ENCODE measurements around the gene MTR. TPM values are rescaled to one million over a fixed set of nuclear protein-coding genes. Genes with fewer than 3 reads are reported as not detected.

Gene MTR
- total RNA-seq, 1 experiment from 2014 or later: 35.5 TPM

DNA sequence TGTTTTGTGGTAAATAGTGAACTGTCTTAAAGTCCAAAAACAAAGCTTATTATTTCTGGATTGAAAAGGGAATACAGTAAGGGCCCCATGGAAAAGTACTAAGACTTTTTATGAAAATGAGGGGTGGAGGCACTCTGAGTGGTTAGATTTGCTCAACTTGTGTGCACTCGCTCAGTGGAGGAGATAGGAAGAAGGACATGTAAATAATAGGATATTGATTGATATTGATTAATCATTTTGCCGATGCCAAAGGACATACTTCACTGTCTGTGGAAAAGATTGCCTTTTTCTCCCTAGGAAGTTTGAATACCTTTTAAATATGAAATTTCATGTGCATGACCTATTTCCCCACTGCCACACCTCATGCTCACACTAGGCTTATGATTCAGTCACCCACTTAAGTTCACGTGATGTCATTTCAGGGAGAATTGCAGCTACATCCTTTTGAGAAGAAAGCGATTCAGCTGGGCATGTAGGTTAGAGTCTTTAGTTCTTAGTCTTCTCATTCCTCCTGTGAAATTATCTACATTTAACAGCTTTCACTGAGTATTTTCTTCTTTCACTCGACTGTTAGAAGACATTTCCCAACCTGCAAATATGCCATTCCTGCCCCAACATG is 5.0 kb downstream of the MTR start:
- peaks cover 4% of the 10 kb centered on the region; the same call in 1 of the 2 replicates for H3K79me2 ChIP-seq (ENCODE audit: insufficient read depth, low read length)
- peaks cover 8 to 10% of the 10 kb centered on the region in 2 experiments for H3K4me1 Mint-ChIP-seq
- TF ChIP-seq, protein P1, sequence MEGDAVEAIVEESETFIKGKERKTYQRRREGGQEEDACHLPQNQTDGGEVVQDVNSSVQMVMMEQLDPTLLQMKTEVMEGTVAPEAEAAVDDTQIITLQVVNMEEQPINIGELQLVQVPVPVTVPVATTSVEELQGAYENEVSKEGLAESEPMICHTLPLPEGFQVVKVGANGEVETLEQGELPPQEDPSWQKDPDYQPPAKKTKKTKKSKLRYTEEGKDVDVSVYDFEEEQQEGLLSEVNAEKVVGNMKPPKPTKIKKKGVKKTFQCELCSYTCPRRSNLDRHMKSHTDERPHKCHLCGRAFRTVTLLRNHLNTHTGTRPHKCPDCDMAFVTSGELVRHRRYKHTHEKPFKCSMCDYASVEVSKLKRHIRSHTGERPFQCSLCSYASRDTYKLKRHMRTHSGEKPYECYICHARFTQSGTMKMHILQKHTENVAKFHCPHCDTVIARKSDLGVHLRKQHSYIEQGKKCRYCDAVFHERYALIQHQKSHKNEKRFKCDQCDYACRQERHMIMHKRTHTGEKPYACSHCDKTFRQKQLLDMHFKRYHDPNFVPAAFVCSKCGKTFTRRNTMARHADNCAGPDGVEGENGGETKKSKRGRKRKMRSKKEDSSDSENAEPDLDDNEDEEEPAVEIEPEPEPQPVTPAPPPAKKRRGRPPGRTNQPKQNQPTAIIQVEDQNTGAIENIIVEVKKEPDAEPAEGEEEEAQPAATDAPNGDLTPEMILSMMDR (conservative IDR thresholded peaks at IDR 0.05): no peak

More for the DNA sequence above, 5.0 kb downstream of the MTR start:
- Histone ChIP-seq H3K79me1 (ENCODE audit: insufficient read depth, low read depth, low read length, poor library complexity, severe bottlenecking) (peaks cover 3% of the 10 kb centered on the region), H3K27ac (ENCODE audit: insufficient read length, low read depth, low read length) (no peak overlapping the region), H2BK12ac (ENCODE audit: insufficient read length, low read depth, low read length) (no peak overlapping the region), H3K4me1 (ENCODE audit: insufficient read depth, low read length) (no peaks in the 10 kb centered on the region), H2BK120ac (ENCODE audit: low read depth, low read length, poor library complexity, severe bottlenecking) (no peak overlapping the region), H2BK15ac (ENCODE audit: low read depth, low read length) (no peak overlapping the region), H3K9me3 (ENCODE audit: control insufficient read depth, low read depth, low read length) (no peaks in the 10 kb centered on the region), H3K4ac (ENCODE audit: low read depth, low read length) (no peak overlapping the region), H2BK5ac (ENCODE audit: insufficient read length, low read length) (no peak overlapping the region), H3T11ph (ENCODE audit: low read length) (no peak overlapping the region), H4K5ac (ENCODE audit: insufficient read length, low read depth, low read length) (no peak overlapping the region), H2BK20ac (ENCODE audit: low read depth, low read length, poor library complexity, severe bottlenecking) (no peak overlapping the region), H4K8ac (replicated peaks; ENCODE audit: insufficient read length, low read depth, low read length) (no peak overlapping the region), H2AFZ (ENCODE audit: low read length) (no peak overlapping the region), H4K20me1 (ENCODE audit: control insufficient read depth, insufficient read depth, insufficient read length) (no peaks in the 10 kb centered on the region), H3K23me2 (ENCODE audit: insufficient read length, low read depth, low read length, poor library complexity, severe bottlenecking) (peaks cover 9% of the 10 kb centered on the region), H2AK5ac (ENCODE audit: insufficient read length, low read length) (no peak overlapping the region), H4K91ac (ENCODE audit: insufficient read length, low read depth, low read length) (no peak overlapping the region), H3K23ac (ENCODE audit: insufficient read length, low read depth, low read length) (no peak overlapping the region), H3K4me2 (ENCODE audit: insufficient read depth, insufficient read length, low read length) (no peak overlapping the region), H3K18ac (ENCODE audit: insufficient read length, low read depth, low read length) (no peak overlapping the region), H3K9ac (ENCODE audit: extremely low read depth, insufficient read length, low read length) (no peak overlapping the region), H3K27me3 (ENCODE audit: insufficient read depth, low read length) (no peaks in the 10 kb centered on the region), H3K56ac (ENCODE audit: insufficient read length, low read depth, low read length) (no peak overlapping the region), H3K14ac (ENCODE audit: insufficient read depth, low read length) (no peak overlapping the region)
- no peak overlapping the region for H3K4me3 Mint-ChIP-seq
- H3K36me3 Mint-ChIP-seq (ENCODE audit: insufficient read depth in 1 of 3, low read depth in 3 of 3): no peaks in the 10 kb centered on the region; a peak in 1 of 7 replicates
- H3K27ac Mint-ChIP-seq: no peak overlapping the region
- no peaks in the 10 kb centered on the region for H3K9me3 Mint-ChIP-seq
- no peak for DNase-seq
- no peaks in the 10 kb centered on the region for H3K27me3 Mint-ChIP-seq (ENCODE audit: low read depth)
- no CpG with 5 or more reads among the region's 5 CpGs for WGBS (ENCODE audit: extremely low coverage, insufficient read length, low lambda C conversion rate)
